ENCODE results near the gene GATC.
"Not testable (repeated sequence)": the region's sequence is repeated elsewhere in the genome, so short reads cannot be mapped to it uniquely, and the experiment has no call there.

GATC gene

GRCh38 chr12:120447992-120448391 is 1.7 kb downstream of the GATC start:
- H3K4me3 ChIP-seq (ENCODE audit: low read depth, low read length), result no peak overlapping the region
- TF ChIP-seq CTCF (IDR thresholded peaks at IDR 0.05; ENCODE audit: low read depth, low read length, missing control alignments), result no peak
- no peak for DNase-seq (ENCODE audit: low read depth)
- in situ Hi-C loops (cut with HindIII; ENCODE audit: low sequenced_read_pairs), result no loop called here

DNA sequence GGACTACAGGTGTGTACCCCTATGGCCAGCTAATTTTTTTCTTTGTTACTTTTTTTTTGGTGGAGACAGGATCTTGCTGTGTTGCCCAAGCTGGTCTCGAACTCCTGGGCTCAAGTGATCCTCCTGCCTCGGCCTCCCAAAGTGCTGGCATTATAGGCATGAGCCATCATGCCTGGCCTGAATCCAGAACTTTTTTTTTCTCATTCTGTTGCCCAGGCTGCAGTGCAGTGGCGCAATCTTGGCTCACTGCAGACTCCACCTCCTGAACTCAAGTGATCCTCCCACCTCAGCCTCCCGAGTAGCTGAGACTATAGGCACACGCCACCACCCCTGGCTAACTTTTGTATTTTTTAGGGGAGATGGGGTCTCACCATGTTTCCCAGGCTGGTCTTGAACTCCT is 6.3 kb downstream of the GATC start:
- in situ Hi-C loops (cut with HindIII; ENCODE audit: low sequenced_read_pairs); H3K4me3 ChIP-seq (ENCODE audit: low read depth, low read length); DNase-seq (ENCODE audit: low read depth): not testable (repeated sequence)

DNA sequence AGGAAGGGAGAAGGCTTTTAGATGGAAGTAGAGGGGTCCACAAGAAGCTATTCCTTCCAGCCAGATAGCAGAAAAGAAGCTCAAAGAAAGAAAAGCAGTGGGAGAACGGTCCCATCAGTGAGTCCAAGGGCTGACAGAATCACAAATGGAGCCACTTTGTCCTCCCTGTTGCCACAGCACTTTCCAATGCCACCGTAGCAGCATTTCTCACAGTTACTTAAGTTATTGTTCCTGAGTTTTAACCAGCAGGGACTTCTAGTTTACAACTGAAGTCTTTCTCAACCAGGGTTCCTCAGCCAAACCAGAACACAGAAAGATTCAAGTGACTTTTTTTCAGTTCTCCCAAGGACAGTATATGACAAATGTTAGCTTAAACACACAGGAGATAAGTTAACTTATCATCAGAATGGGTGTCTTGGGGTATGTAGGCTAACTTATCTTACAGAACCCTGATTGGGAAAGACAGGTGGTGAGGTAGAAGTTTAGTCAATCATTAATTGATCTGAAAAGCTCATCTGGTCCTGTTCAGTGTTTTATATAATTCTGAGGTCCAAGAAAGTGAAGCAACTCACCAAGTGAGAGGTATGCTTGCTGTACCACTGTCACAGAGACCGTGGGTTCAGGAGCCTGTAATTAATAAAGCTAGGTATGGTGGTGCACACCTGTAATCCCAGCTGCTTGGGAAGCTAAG is 7.0 kb downstream of the GATC start:
- DNase-seq (ENCODE audit: low read depth), result no peak
- H3K4me3 ChIP-seq (ENCODE audit: low read depth, low read length), result no peak overlapping the region
- no peak for TF ChIP-seq CTCF (IDR thresholded peaks at IDR 0.05; ENCODE audit: low read depth, low read length, missing control alignments)
- in situ Hi-C loops (cut with HindIII; ENCODE audit: low sequenced_read_pairs), result no loop called here

GRCh38 chr12:120453977-120454376 is 7.7 kb downstream of the GATC start:
- in situ Hi-C loops (cut with HindIII; ENCODE audit: low sequenced_read_pairs), result no loop called here
- TF ChIP-seq CTCF (IDR thresholded peaks at IDR 0.05; ENCODE audit: low read depth, low read length, missing control alignments), result peak; percentile 71
- DNase-seq (ENCODE audit: low read depth), result no peak
- H3K4me3 ChIP-seq (ENCODE audit: low read depth, low read length), result no peak overlapping the region

DNA sequence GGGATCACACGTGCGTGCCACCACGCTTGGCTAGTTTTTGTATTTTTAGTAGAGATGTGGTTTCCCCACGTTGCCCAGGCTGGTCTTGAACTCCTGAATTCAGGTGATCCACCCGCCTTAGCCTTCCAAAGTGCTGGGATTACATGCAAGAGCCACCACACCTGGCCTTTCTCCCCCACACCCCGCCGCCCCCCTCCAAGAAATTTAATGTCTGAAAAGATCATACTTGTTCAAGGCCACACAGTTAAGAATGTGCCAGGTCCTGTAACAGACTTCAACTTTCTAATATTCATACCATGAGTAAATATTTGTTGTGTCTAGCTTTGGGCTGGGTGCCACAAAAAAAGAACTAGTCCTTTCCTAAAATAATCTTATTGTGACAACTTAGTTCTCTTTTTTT is 9.1 kb downstream of the GATC start:
- TF ChIP-seq CTCF (IDR thresholded peaks at IDR 0.05; ENCODE audit: low read depth, low read length, missing control alignments), result no peak
- no peak overlapping the region for H3K4me3 ChIP-seq (ENCODE audit: low read depth, low read length)
- DNase-seq (ENCODE audit: low read depth), result no peak
- in situ Hi-C loops (cut with HindIII; ENCODE audit: low sequenced_read_pairs), result no loop called here

DNA sequence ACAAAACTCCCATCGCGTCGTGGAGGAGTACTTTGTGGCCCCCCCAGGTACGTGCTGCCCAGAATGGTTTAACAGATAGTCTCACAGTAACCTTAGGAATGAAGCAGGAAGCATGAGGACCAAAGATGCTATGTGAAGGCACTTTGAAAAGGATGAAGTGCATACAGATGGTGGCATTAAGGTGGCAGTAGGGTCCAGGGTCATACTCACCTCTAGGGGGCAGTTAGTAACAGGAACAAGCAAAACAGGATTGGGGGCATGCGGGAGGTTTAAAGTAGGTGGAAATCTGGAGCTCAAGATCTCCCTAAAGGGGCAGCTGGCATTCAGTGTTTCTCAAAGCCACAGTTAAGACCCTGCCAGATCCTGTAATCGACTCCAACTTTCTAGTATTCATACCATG is 10.9 kb downstream of the GATC start:
- in situ Hi-C loops (cut with HindIII; ENCODE audit: low sequenced_read_pairs), result no loop called here
- DNase-seq (ENCODE audit: low read depth), result no peak
- no peak overlapping the region for H3K4me3 ChIP-seq (ENCODE audit: low read depth, low read length)
- peak; percentile 53 for TF ChIP-seq CTCF (IDR thresholded peaks at IDR 0.05; ENCODE audit: low read depth, low read length, missing control alignments)

DNA sequence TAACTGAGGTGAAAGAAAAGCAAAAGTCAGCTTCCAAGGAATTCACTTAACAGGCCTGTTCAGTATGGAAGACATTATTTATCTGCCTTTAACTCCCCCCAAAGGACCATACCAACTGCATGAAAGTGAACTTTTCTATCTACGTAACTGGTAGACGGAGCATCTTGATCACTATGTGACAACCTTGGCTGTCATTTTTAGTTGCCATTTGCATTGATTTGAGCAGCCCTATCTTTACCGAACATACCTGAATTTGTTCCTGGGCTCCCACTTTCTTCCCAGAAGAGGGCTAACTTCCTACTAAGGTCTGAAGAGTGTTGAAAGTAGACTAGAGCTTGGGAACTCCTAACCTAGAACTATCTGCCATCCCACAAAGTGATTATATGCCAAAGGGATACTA is 13.9 kb downstream of the GATC start:
- DNase-seq (ENCODE audit: low read depth), result no peak
- no peak for TF ChIP-seq CTCF (IDR thresholded peaks at IDR 0.05; ENCODE audit: low read depth, low read length, missing control alignments)
- in situ Hi-C loops (cut with HindIII; ENCODE audit: low sequenced_read_pairs), result no loop called here
- no peak overlapping the region for H3K4me3 ChIP-seq (ENCODE audit: low read depth, low read length)

All from astrocyte of the cerebellum (primary cell).